ENCODE results near the gene ITGB1. TPM values are rescaled to one million over a fixed set of nuclear protein-coding genes. Genes with fewer than 3 reads are reported as not detected.
A peak's percentile ranks its signal among the peaks of the same experiment; 100 is the strongest.
"Not testable (repeated sequence)": the region's sequence is repeated elsewhere in the genome, so short reads cannot be mapped to it uniquely, and the experiment has no call there.

The ITGB1 gene
- total RNA-seq, 6 donors from 2014 or later: 94.3 to 492 (median 340) TPM

GRCh38 chr10:32980558-32981468 lies 22.8 kb upstream of the ITGB1 start:
- no peaks in the 10 kb centered on the region for H3K27me3 ChIP-seq
- TF ChIP-seq CTCF (IDR thresholded peaks at IDR 0.05) (peak in 2 of 6 experiments; percentile 11 to 42), POLR2AphosphoS5 (IDR thresholded peaks at IDR 0.05) (peak; percentile 91 to 94), EP300 (IDR thresholded peaks at IDR 0.05) (peak in 1 of 4 donors; percentile 55), POLR2A (IDR thresholded peaks at IDR 0.05) (peak in 3 of 4 donors; percentile 52 to 86 (median 85))
- DNase-seq (peak; percentile 89 to 97), ATAC-seq (ENCODE audit: low FRiP score in 2 of 2) (peak; percentile 97)
- H3K4me1 ChIP-seq: peaks cover 34 to 43% (median 36%) of the 10 kb centered on the region in 4 donors
- 25 to 43% methylated on average over 9 to 24 of the region's 38 CpGs for WGBS, 2 donors
- no peaks in the 10 kb centered on the region for H3K36me3 ChIP-seq
- peak overlapping the region; percentile 86 to 96 (median 90) for H3K27ac ChIP-seq
- no peaks in the 10 kb centered on the region for H3K9me3 ChIP-seq
- H3K4me3 ChIP-seq: peak overlapping the region; percentile 1 to 61 (median 50)

DNA sequence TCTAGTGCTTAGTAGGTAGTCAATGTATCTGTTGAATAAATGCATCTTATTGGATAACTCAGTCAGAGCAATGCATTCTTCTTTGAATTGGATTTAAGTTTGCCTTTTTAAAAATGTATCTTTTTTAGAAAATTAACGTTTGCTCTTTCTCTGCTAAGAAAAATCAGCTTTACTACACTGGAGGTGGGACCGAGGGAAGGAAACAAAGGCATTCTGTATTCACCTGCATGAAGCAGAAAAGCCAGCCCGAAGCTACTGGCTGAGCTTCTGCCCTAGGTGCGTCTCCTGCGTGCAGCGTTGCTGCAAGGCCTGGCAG lies 22.2 kb upstream of the ITGB1 start:
- no peaks in the 10 kb centered on the region for H3K36me3 ChIP-seq
- H3K4me1 ChIP-seq: peaks cover 30 to 37% (median 31%) of the 10 kb centered on the region in 4 donors
- no peaks in the 10 kb centered on the region for H3K27me3 ChIP-seq
- H3K9me3 ChIP-seq: no peaks in the 10 kb centered on the region
- ATAC-seq (ENCODE audit: low FRiP score in 2 of 2) (no peak), DNase-seq (no peak)
- TF ChIP-seq POLR2A (IDR thresholded peaks at IDR 0.05) (no peak), CTCF (IDR thresholded peaks at IDR 0.05) (no peak), EP300 (IDR thresholded peaks at IDR 0.05) (no peak), POLR2AphosphoS5 (IDR thresholded peaks at IDR 0.05) (no peak)
- peak overlapping the region; percentile 1 to 61 (median 50) for H3K4me3 ChIP-seq
- H3K27ac ChIP-seq: peak overlapping the region; percentile 86 to 96 (median 90)
- WGBS, 2 donors: 3 to 7% methylated on average over 6 of the region's 6 CpGs

DNA sequence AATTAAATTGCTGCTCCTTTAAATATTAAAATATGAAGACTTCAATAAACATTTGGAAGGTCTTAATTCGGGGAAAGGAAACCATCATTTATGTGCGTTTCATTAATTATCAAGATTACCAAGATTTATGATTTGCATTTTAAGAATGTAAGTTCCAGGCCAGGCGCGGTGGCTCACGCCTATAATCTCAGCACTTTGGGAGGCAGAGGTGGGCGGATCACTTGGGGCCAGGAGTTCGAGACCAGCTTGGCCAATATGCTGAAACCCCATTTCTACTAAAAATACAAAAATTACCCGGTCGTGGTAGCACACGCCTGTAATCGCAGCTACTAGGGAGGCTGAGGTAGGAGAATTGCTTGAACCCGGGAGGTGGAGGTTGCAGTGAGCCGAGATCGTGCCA lies 21.7 kb upstream of the ITGB1 start:
- H3K4me1 ChIP-seq: peaks cover 28 to 34% (median 29%) of the 10 kb centered on the region in 4 donors
- H3K9me3 ChIP-seq; DNase-seq; ATAC-seq (ENCODE audit: low FRiP score in 2 of 2); H3K36me3 ChIP-seq; H3K27me3 ChIP-seq: not testable (repeated sequence)
- WGBS, 2 donors: 90 to 91% methylated on average over 14 of the region's 14 CpGs
- H3K4me3 ChIP-seq: peak overlapping the region in 1 of 4 donors; percentile 55
- peak overlapping the region in 2 of 4 donors; percentile 91 to 96 for H3K27ac ChIP-seq

GRCh38 chr10:32979041-32979440 lies 21.0 kb upstream of the ITGB1 start:
- Histone ChIP-seq H3K9me3 (no peaks in the 10 kb centered on the region), H3K4me1 (peaks cover 28 to 34% (median 29%) of the 10 kb centered on the region in 4 donors), H3K27me3 (no peaks in the 10 kb centered on the region), H3K27ac (no peak overlapping the region), H3K36me3 (no peaks in the 10 kb centered on the region), H3K4me3 (no peak overlapping the region)
- no peak for TF ChIP-seq POLR2A (IDR thresholded peaks at IDR 0.05)
- no peak for TF ChIP-seq POLR2AphosphoS5 (IDR thresholded peaks at IDR 0.05)
- TF ChIP-seq CTCF (IDR thresholded peaks at IDR 0.05): no peak
- TF ChIP-seq EP300 (IDR thresholded peaks at IDR 0.05): no peak
- WGBS, 2 donors: 93 to 100% methylated on average over 3 of the region's 3 CpGs
- no peak for ATAC-seq (ENCODE audit: low FRiP score in 2 of 2)
- no peak for DNase-seq

DNA sequence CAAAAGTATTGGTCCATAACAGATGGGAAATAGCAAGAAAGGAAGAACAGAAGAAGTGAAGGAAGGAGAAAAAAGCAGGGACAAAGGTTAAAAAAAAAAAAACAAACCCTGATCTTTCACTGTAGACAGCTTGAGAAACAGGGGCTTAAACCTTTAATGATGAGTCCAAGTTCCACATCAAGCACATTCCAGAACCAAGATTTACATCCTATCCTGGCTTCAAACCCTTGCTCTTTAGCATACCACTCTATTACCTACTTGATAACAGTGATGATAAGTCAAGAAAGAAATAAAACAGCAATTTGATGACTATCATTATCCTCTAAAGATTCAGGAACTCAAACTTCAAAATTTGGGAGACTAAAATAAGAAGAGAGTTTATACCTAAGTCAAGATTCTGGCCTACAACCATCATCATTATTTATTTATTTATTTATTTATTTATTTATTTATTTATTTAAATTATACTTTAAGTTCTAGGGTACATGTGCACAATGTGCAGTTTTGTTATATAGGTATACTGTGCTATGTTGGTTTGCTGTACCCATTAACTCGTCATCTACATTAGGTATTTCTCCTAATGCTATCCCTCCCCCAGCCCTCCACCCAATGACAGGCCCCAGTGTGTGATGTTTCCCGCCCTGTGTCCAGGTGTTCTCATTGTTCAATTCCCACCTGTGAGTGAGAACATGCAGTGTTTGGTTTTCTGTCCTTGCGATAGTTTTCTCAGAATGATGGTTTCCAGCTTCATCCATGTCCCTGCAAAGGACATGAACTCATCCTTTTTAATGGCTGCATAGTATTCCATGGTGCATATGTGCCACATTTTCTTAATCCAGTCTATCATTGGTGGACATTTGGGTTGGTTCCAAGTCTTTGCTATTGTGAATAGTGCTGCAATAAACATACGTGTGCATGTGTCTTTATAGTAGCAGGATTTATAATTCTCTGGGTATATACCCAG lies 20.1 kb upstream of the ITGB1 start:
- WGBS, 2 donors: 82 to 87% methylated on average over 4 of the region's 4 CpGs
- not testable (repeated sequence) for H3K27me3 ChIP-seq; DNase-seq; H3K4me3 ChIP-seq; H3K36me3 ChIP-seq; ATAC-seq (ENCODE audit: low FRiP score in 2 of 2); H3K9me3 ChIP-seq; H3K27ac ChIP-seq
- peaks cover 26 to 30% (median 29%) of the 10 kb centered on the region in 4 donors for H3K4me1 ChIP-seq
